HL-60 (cell line): ENCODE measurements around the gene SOD1.

Experiments
- DNase-seq, 2 experiments: peaks; one replicate each; pipeline ENCODE4 v3.0.0-alpha.2; 2010 to 2020; ENCODE audit warnings: low read depth in 1 of 2, low spot score in 1 of 2
- H3K27ac ChIP-seq: fragments of 250-450 bp; sonication (Bioruptor Pico); replicated peaks from 2 replicates; pipeline ENCODE4 v1.5.1; 2020; ENCODE audit warnings: mild to moderate bottlenecking, moderate library complexity
- H3K27me3 ChIP-seq: fragments of 250-450 bp; sonication (Bioruptor Pico); 2 replicates; pipeline ENCODE4 v1.5.1; 2021; ENCODE audit warnings: mild to moderate bottlenecking, moderate library complexity; ENCODE audit not compliant: insufficient read depth, poor library complexity, severe bottlenecking
- H3K4me3 ChIP-seq: replicated peaks from 2 replicates; pipeline ENCODE4 v1.5.1; 2011; ENCODE audit warnings: mild to moderate bottlenecking, control low read depth, low read length; ENCODE audit not compliant: insufficient read depth
- CTCF ChIP-seq: IDR thresholded peaks from one replicate; pipeline ENCODE4 v1.5.1; 2011; ENCODE audit warnings: low read length, control low read depth, inconsistent platforms; ENCODE audit not compliant: insufficient read depth
- GABPA ChIP-seq: IDR thresholded peaks from 2 replicates; pipeline ENCODE4 v1.6.1; 2012; ENCODE audit warnings: low read depth
- POLR2AphosphoS5 ChIP-seq: IDR thresholded peaks from 2 replicates; pipeline ENCODE4 v1.6.1; 2012; ENCODE audit warnings: low read depth
- SPI1 ChIP-seq: IDR thresholded peaks from 2 replicates; pipeline ENCODE4 v1.6.1; 2012; ENCODE audit warnings: low read depth, mild to moderate bottlenecking, borderline replicate concordance
- TF ChIP-seq, protein P1 (sequence below): IDR thresholded peaks from 2 replicates; pipeline ENCODE4 v1.6.1; 2012; ENCODE audit warnings: low read depth; ENCODE audit not compliant: insufficient replicate concordance

Gene SOD1

GRCh38 chr21:31678478-31678877, 19.0 kb downstream of the SOD1 start:
- Histone ChIP-seq H3K27ac (no peak overlapping the region), H3K27me3 (no peaks in the 10 kb centered on the region), H3K4me3 (no peak overlapping the region)
- DNase-seq = no peak
- TF ChIP-seq GABPA (no peak), CTCF (no peak), SPI1 (no peak), POLR2AphosphoS5 (no peak)
- TF ChIP-seq, protein P1, sequence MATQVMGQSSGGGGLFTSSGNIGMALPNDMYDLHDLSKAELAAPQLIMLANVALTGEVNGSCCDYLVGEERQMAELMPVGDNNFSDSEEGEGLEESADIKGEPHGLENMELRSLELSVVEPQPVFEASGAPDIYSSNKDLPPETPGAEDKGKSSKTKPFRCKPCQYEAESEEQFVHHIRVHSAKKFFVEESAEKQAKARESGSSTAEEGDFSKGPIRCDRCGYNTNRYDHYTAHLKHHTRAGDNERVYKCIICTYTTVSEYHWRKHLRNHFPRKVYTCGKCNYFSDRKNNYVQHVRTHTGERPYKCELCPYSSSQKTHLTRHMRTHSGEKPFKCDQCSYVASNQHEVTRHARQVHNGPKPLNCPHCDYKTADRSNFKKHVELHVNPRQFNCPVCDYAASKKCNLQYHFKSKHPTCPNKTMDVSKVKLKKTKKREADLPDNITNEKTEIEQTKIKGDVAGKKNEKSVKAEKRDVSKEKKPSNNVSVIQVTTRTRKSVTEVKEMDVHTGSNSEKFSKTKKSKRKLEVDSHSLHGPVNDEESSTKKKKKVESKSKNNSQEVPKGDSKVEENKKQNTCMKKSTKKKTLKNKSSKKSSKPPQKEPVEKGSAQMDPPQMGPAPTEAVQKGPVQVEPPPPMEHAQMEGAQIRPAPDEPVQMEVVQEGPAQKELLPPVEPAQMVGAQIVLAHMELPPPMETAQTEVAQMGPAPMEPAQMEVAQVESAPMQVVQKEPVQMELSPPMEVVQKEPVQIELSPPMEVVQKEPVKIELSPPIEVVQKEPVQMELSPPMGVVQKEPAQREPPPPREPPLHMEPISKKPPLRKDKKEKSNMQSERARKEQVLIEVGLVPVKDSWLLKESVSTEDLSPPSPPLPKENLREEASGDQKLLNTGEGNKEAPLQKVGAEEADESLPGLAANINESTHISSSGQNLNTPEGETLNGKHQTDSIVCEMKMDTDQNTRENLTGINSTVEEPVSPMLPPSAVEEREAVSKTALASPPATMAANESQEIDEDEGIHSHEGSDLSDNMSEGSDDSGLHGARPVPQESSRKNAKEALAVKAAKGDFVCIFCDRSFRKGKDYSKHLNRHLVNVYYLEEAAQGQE = no peak

GRCh38 chr21:31682620-31683019, 23.1 kb downstream of the SOD1 start:
- Histone ChIP-seq H3K27me3 (no peaks in the 10 kb centered on the region), H3K4me3 (no peak overlapping the region), H3K27ac (no peak overlapping the region)
- no peak for DNase-seq
- TF ChIP-seq POLR2AphosphoS5 = no peak
- TF ChIP-seq GABPA = no peak
- TF ChIP-seq, protein P1 = no peak
- TF ChIP-seq CTCF = no peak
- no peak for TF ChIP-seq SPI1

- no peak overlapping the region for H3K4me3 ChIP-seq
- TF ChIP-seq SPI1 = no peak
- TF ChIP-seq CTCF = no peak
- no peak for TF ChIP-seq POLR2AphosphoS5
- TF ChIP-seq, protein P1 = no peak
- no peak for TF ChIP-seq GABPA
- no peaks in the 10 kb centered on the region for H3K27me3 ChIP-seq
- H3K27ac ChIP-seq = no peak overlapping the region
- no peak for DNase-seq
Measured at GRCh38 chr21:31683029-31683428, 23.5 kb downstream of the SOD1 start.
